AG04449 (cell line): ENCODE data around the gene CATSPER1.

Experiments
- CTCF ChIA-PET: fragments of 350-600 bp; formaldehyde crosslinking; extraction: SDS; loops from one replicate; lab custom pipeline; 2021; ENCODE audit warnings: antibody characterized with exemption; lab: Yijun Ruan, JAX
- POLR2A ChIA-PET: fragments of 400-600, 350-600 bp; formaldehyde crosslinking; extraction: SDS; loops from one replicate; lab custom pipeline; 2020; ENCODE audit warnings: antibody characterized with exemption, inconsistent platforms; lab: Yijun Ruan, JAX
- DNase-seq: peaks from one replicate; pipeline ENCODE4 v3.0.0-alpha.2; 2010; ENCODE audit warnings: low read depth, low spot score
- H3K4me3 ChIP-seq: 2 replicates; pipeline ENCODE4 v1.5.1; 2011; ENCODE audit warnings: low read depth, mild to moderate bottlenecking, control low read depth, low read length
- CTCF ChIP-seq: IDR thresholded peaks from one replicate; pipeline ENCODE4 v1.5.1; 2011; ENCODE audit warnings: mild to moderate bottlenecking, moderate library complexity, low read length, control low read depth, inconsistent platforms; ENCODE audit not compliant: insufficient read depth; ENCODE audit errors: missing control alignments

The CATSPER1 gene

GRCh38 chr11:66014804-66015453 lies 11.3 kb downstream of the CATSPER1 start:
- TF ChIP-seq CTCF: no peak
- ChIA-PET CTCF (interaction anchor here (1.1 to 7.8 kb wide), 4 partner anchors 8 to 126 kb away, joined by 3 to 72 read pairs (median 12); partner anchors contain the start of gene FIBP), POLR2A (interaction anchor here (0.6 kb wide), 1 partner anchor 9 kb away, joined by 4 read pairs; no protein-coding TSS in a partner anchor)
- no peak for DNase-seq
- no peak overlapping the region for H3K4me3 ChIP-seq

GRCh38 chr11:66013762-66014100 lies 12.5 kb downstream of the CATSPER1 start:
- CTCF ChIA-PET: interaction anchor here (0.9 to 7.8 kb wide), 3 partner anchors 9 to 31 kb away, joined by 3 to 72 read pairs (median 3); no protein-coding TSS in a partner anchor
- POLR2A ChIA-PET: no interaction called here
- DNase-seq: no peak

GRCh38 chr11:66012946-66013761 lies 13.1 kb downstream of the CATSPER1 start:
- ChIA-PET CTCF (interaction anchor here (0.9 to 7.8 kb wide), 3 partner anchors 10 to 32 kb away, joined by 3 to 72 read pairs (median 3); no protein-coding TSS in a partner anchor), POLR2A (no interaction called here)
- H3K4me3 ChIP-seq: no peak overlapping the region
- DNase-seq: no peak
- no peak for TF ChIP-seq CTCF

More at GRCh38 chr11:66013762-66014100, 12.5 kb downstream of the CATSPER1 start:
- TF ChIP-seq CTCF: no peak
- no peak overlapping the region for H3K4me3 ChIP-seq

GRCh38 chr11:66012371-66012945 lies 13.8 kb downstream of the CATSPER1 start:
- ChIA-PET POLR2A (no interaction called here), CTCF (interaction anchor here (1.4 to 7.8 kb wide), 3 partner anchors 10 to 29 kb away, joined by 3 to 72 read pairs (median 4); partner anchors contain the start of gene BANF1)
- H3K4me3 ChIP-seq: no peak overlapping the region
- no peak for TF ChIP-seq CTCF
- no peak for DNase-seq

GRCh38 chr11:66011785-66012303 lies 14.4 kb downstream of the CATSPER1 start, which contains the start of gene CST6:
Gene CST6, plus strand, starts transcription at chr11:66012008. Its CDS starts 37 bp downstream, at chr11:66012045.
- TF ChIP-seq CTCF: no peak

More at GRCh38 chr11:66011785-66012303, 14.4 kb downstream of the CATSPER1 start, which contains the start of gene CST6:
- ChIA-PET CTCF (interaction anchor here (1.4 to 7.8 kb wide), 4 partner anchors 9 to 56 kb away, joined by 3 to 72 read pairs (median 4); partner anchors contain the start of gene BANF1), POLR2A (interaction anchor here (0.7 kb wide), 1 partner anchor 57 kb away, joined by 3 read pairs; no protein-coding TSS in a partner anchor)
- no peak for DNase-seq
- no peak within 1 kb of the TSS for H3K4me3 ChIP-seq
